NB4 (cell line): Measurements from ENCODE around the gene AQR.

Experiments used
- CTCF ChIP-seq: IDR thresholded peaks from one replicate; pipeline ENCODE4 v1.5.1; 2012; ENCODE audit warnings: low read depth, low read length
- POLR2A ChIP-seq: IDR thresholded peaks from 2 replicates; pipeline ENCODE4 v1.6.1; 2011; ENCODE audit warnings: mild to moderate bottlenecking; ENCODE audit not compliant: insufficient read length; ENCODE audit errors: extremely low read depth
- TF ChIP-seq, protein P1 (sequence below): IDR thresholded peaks from 2 replicates; pipeline ENCODE4 v1.6.1; 2011; ENCODE audit warnings: low read depth, low read length

- TF ChIP-seq CTCF, result no peak
- TF ChIP-seq, protein P1, sequence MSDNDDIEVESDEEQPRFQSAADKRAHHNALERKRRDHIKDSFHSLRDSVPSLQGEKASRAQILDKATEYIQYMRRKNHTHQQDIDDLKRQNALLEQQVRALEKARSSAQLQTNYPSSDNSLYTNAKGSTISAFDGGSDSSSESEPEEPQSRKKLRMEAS, result no peak
- TF ChIP-seq POLR2A, result no peak
Observed at GRCh38 chr15:34892963-34893591, 76.5 kb downstream of the AQR start.
